SK-N-MC (cell line): ENCODE results near the gene GPRC5C.

Experiments
- EZH2 ChIP-seq: fragments of 200-600 bp; sonication (generic); IDR thresholded peaks from one replicate; pipeline ENCODE4 v1.6.1; 2017; ENCODE audit warnings: antibody characterized with exemption
- POLR2AphosphoS5 ChIP-seq: IDR thresholded peaks from 2 replicates; pipeline ENCODE4 v1.6.1; 2012; ENCODE audit warnings: mild to moderate bottlenecking, low read depth, low read length, borderline replicate concordance

DNA sequence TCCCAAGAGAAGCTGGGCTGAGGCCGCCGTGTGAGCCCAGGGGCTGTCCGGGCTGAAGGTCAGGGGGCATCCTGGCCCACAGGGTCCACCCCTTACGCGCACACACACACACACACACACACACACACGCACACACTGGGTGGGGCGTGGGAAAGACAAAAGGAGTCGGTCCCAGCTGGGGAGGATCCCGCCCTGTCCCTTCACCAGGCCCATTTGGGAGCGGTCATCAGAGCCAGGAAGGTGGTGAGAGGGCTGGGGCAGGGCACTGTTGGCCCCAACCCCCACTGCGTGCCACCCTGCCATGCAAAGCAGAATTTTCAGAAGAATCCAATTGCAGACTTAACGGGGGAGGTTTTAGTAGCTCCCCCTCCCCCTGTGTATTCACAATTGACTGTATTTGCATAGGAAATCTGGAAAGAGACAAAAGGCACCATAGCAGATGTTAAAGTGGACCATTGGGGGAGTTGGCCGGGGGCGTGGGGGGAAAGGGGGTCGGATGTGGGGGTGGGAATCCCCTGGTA lies 23.2 kb downstream of the GPRC5C start:
- no peak for TF ChIP-seq POLR2AphosphoS5
- TF ChIP-seq EZH2, result no peak
